ENCODE measurements around the gene HHATL.

GRCh38 chr3:42703695-42704025 lies 1.1 kb upstream of the HHATL start:
- TF ChIP-seq POLR2A (IDR thresholded peaks at IDR 0.05; ENCODE audit: low read depth, low read length) (no peak), POLR2AphosphoS5 (IDR thresholded peaks at IDR 0.05; ENCODE audit: low read depth, low read length) (no peak)
